K562 (cell line): ENCODE data around the gene LSM4. TPM values are rescaled to one million over a fixed set of nuclear protein-coding genes. Genes with fewer than 3 reads are reported as not detected.

ENCODE experiments used
- ATAC-seq: fragments of 200-7000 bp; cut with Tn5 transposase; 3 replicates; pipeline ENCODE4 v1.9.1; 2020; ENCODE audit warnings: moderate library complexity
- BruUV-seq: library from RNA; stranded (reverse); fragments of 400-500 nt; replicated peaks from 2 replicates; lab custom pipeline; 2021; lab: Mats Ljungman, UMichigan
- CTCF ChIA-PET: fragments of 300-600 bp; formaldehyde crosslinking; extraction: SDS; loops from one replicate; lab custom pipeline; 2021; ENCODE audit warnings: low intra/inter-chr PET ratio; lab: Yijun Ruan, JAX
- POLR2A ChIA-PET: fragments of 300-600, 350-650 bp; sonication (Branson Sonifier 250); formaldehyde crosslinking; extraction: SDS; loops from one replicate; lab custom pipeline; 2021; ENCODE audit warnings: antibody characterized with exemption, inconsistent platforms; lab: Yijun Ruan, JAX
- DNase-seq, 4 experiments: peaks; one replicate each; pipeline versions ENCODE4 v3.0.0 to v3.0.0-alpha.2; 2011 to 2018; ENCODE audit warnings: low spot score in 3 of 4, mixed read lengths in 3 of 4; ENCODE audit errors: extremely low read depth in 1 of 4
- FAIRE-seq: peaks from 2 replicates; lab custom pipeline; 2011; peaks lifted over from hg19 to GRCh38; lab: Jason Lieb, UNC
- H2AFZ ChIP-seq: 2 replicates; pipeline ENCODE4 v1.6.0; 2011; ENCODE audit warnings: low read depth, low read length, control low read depth, inconsistent platforms
- H3K27ac ChIP-seq: fragments of 200-600 bp; 3 replicates; pipeline ENCODE4 v1.8.0; 2011; ENCODE audit warnings: low read depth, mild to moderate bottlenecking, control low read depth, inconsistent platforms, low read length, moderate library complexity, mixed read lengths; ENCODE audit errors: extremely low read depth
- H3K27me3 ChIP-seq, 2 experiments: fragments of 300-600 bp in 1 of 2; 2 replicates in 1 of 2; 3 replicates in 1 of 2; pipeline versions ENCODE4 v1.6.0 to v1.8.0; 2011; ENCODE audit warnings: inconsistent platforms in 2 of 2, low read length in 2 of 2, mild to moderate bottlenecking in 1 of 2, mixed read lengths in 1 of 2, moderate library complexity in 1 of 2; ENCODE audit not compliant: control insufficient read depth in 2 of 2, insufficient read depth in 2 of 2
- H3K36me3 ChIP-seq: fragments of 300-600 bp; 3 replicates; pipeline ENCODE4 v1.8.0; 2011; ENCODE audit warnings: mild to moderate bottlenecking, low read length, inconsistent platforms; ENCODE audit not compliant: control insufficient read depth, insufficient read depth
- H3K4me1 ChIP-seq, 2 experiments: fragments of 200-600 bp in 1 of 2; replicated peaks in 1 of 2; 2 replicates in 1 of 2; 3 replicates in 1 of 2; pipeline versions ENCODE4 v1.5.1 to v1.8.0; 2011; ENCODE audit warnings: inconsistent platforms in 2 of 2, low read length in 2 of 2, mild to moderate bottlenecking in 1 of 2, mixed read lengths in 1 of 2, moderate library complexity in 1 of 2; ENCODE audit not compliant: control insufficient read depth in 2 of 2, insufficient read depth in 2 of 2
- H3K4me2 ChIP-seq: 2 replicates; pipeline ENCODE4 v1.6.1; 2011; ENCODE audit warnings: low read length, control low read depth, inconsistent platforms, mixed read lengths; ENCODE audit not compliant: insufficient read depth
- H3K4me3 ChIP-seq: fragments of 200-600 bp; sonication (generic), shearing (Covaris generic); 2 replicates; pipeline ENCODE4 v1.5.1; 2016; ENCODE audit warnings: control low read depth, inconsistent platforms
- H3K79me2 ChIP-seq: fragments of 200-600 bp; 3 replicates; pipeline ENCODE4 v1.8.0; 2011; ENCODE audit warnings: low read length, inconsistent platforms; ENCODE audit not compliant: control insufficient read depth, insufficient read depth
- H3K9ac ChIP-seq, 2 experiments: 2 replicates each; pipeline versions ENCODE4 v1.6.0 to v1.6.1; 2011; ENCODE audit warnings: low read depth in 2 of 2, low read length in 2 of 2, control low read depth in 1 of 2, inconsistent platforms in 1 of 2, mild to moderate bottlenecking in 1 of 2, mixed read lengths in 1 of 2; ENCODE audit not compliant: insufficient read depth in 1 of 2
- H3K9me1 ChIP-seq: one replicate; pipeline ENCODE4 v1.6.0; 2011; ENCODE audit warnings: inconsistent platforms, mild to moderate bottlenecking, low read length, moderate library complexity; ENCODE audit not compliant: control insufficient read depth, insufficient read depth
- H3K9me3 ChIP-seq: replicated peaks from 2 replicates; pipeline ENCODE4 v1.5.1; 2011; ENCODE audit warnings: low read depth, low read length, inconsistent platforms; ENCODE audit not compliant: control insufficient read depth, insufficient read depth
- H4K20me1 ChIP-seq: replicated peaks from 2 replicates; pipeline ENCODE4 v1.6.1; 2011; ENCODE audit warnings: low read length, inconsistent platforms, mixed read lengths; ENCODE audit not compliant: control insufficient read depth, insufficient read depth
- CCNT2 ChIP-seq: IDR thresholded peaks from 2 replicates; pipeline ENCODE4 v1.6.1; 2011; ENCODE audit warnings: borderline replicate concordance, low read depth, mild to moderate bottlenecking, moderate library complexity, mixed read lengths, low read length; ENCODE audit not compliant: insufficient read length; ENCODE audit errors: extremely low read depth
- FOXJ2 ChIP-seq: fragments of 200-800 bp; sonication (Bioruptor generic); IDR thresholded peaks from 2 replicates; pipeline ENCODE4 v1.6.1; 2016; ENCODE audit warnings: missing genetic modification characterization, missing compliant biosample characterization
- HDGF ChIP-seq: fragments of 450-650 bp; IDR thresholded peaks from 2 replicates; pipeline ENCODE4 v1.6.1; 2016
- HNRNPLL ChIP-seq: fragments of 200-400 bp; formaldehyde crosslinking; IDR thresholded peaks from 2 replicates; pipeline ENCODE4 v1.6.1; 2017; ENCODE audit warnings: low read length, low read depth, mild to moderate bottlenecking; ENCODE audit not compliant: poor library complexity, severe bottlenecking
- MAX ChIP-seq: sonication (generic); formaldehyde crosslinking; IDR thresholded peaks from 2 replicates; pipeline ENCODE4 v1.9.0; 2022; ENCODE audit warnings: mild to moderate bottlenecking, missing genetic modification reagents
- MED1 ChIP-seq: sonication (generic); formaldehyde crosslinking; IDR thresholded peaks from 2 replicates; pipeline ENCODE4 v1.8.1; 2023; ENCODE audit warnings: missing genetic modification reagents, borderline replicate concordance
- MTA1 ChIP-seq: fragments of 450-650 bp; IDR thresholded peaks from 2 replicates; pipeline ENCODE4 v1.6.1; 2017; ENCODE audit warnings: borderline replicate concordance
- NR2C1 ChIP-seq, 2 experiments: fragments of 450-650 bp; IDR thresholded peaks; 2 replicates each; pipeline ENCODE4 v1.6.1; 2017; ENCODE audit warnings: mild to moderate bottlenecking in 2 of 2, antibody characterized with exemption in 1 of 2, inconsistent platforms in 1 of 2, missing compliant biosample characterization in 1 of 2, missing genetic modification characterization in 1 of 2
- NUFIP1 ChIP-seq: fragments of 450-650 bp; IDR thresholded peaks from 2 replicates; pipeline ENCODE4 v1.6.1; 2018; ENCODE audit not compliant: partially characterized antibody
- POLR2AphosphoS5 ChIP-seq: IDR thresholded peaks from 2 replicates; pipeline ENCODE4 v1.6.1; 2011; ENCODE audit warnings: mild to moderate bottlenecking, low read depth, low read length, moderate library complexity; ENCODE audit not compliant: control insufficient read depth, insufficient read depth
- RBM34 ChIP-seq: fragments of 200-400 bp; formaldehyde crosslinking; IDR thresholded peaks from 2 replicates; pipeline ENCODE4 v1.6.1; 2018; ENCODE audit warnings: low read length, borderline replicate concordance; ENCODE audit not compliant: insufficient read depth
- TEAD1 ChIP-seq, 2 experiments: fragments of 450-650 bp in 1 of 2; sonication (generic) in 1 of 2; formaldehyde crosslinking; IDR thresholded peaks; 2 replicates each; pipeline versions ENCODE4 v1.4.0 to v1.8.0; 2020 to 2022; ENCODE audit warnings: mild to moderate bottlenecking in 2 of 2, missing genetic modification reagents in 1 of 2
- TOE1 ChIP-seq, 2 experiments: fragments of 450-650 bp in 1 of 2; sonication (generic) in 1 of 2; formaldehyde crosslinking in 1 of 2; IDR thresholded peaks; 2 replicates each; pipeline versions ENCODE4 v1.7.1 to v1.8.0; 2016 to 2022; ENCODE audit warnings: borderline replicate concordance in 2 of 2, mild to moderate bottlenecking in 2 of 2, antibody characterized with exemption in 1 of 2, inconsistent platforms in 1 of 2, low read depth in 1 of 2, missing genetic modification reagents in 1 of 2, moderate library complexity in 1 of 2
- TRIM24 ChIP-seq, 2 experiments: fragments of 450-650 bp; IDR thresholded peaks; 2 replicates each; pipeline ENCODE4 v1.6.1; 2016
- XRCC5 ChIP-seq: fragments of 200-400 bp; formaldehyde crosslinking; IDR thresholded peaks from 2 replicates; pipeline ENCODE4 v1.6.1; 2017; ENCODE audit warnings: low read depth, mild to moderate bottlenecking, low read length
- YY1 ChIP-seq, 3 experiments: IDR thresholded peaks; 2 replicates each; pipeline ENCODE4 v1.6.1; 2011; ENCODE audit warnings: low read length in 2 of 3, mild to moderate bottlenecking in 2 of 3, moderate library complexity in 2 of 3, borderline replicate concordance in 1 of 3, control low read depth in 1 of 3, low read depth in 1 of 3; ENCODE audit not compliant: insufficient read depth in 3 of 3, insufficient replicate concordance in 2 of 3, control insufficient read depth in 1 of 3, insufficient read length in 1 of 3; ENCODE audit errors: extremely low read depth in 1 of 3
- ZBTB7A ChIP-seq: IDR thresholded peaks from 2 replicates; pipeline ENCODE4 v1.6.1; 2011; ENCODE audit warnings: low read depth, mild to moderate bottlenecking, low read length, moderate library complexity, borderline replicate concordance; ENCODE audit not compliant: control insufficient read depth
- ZNF121 ChIP-seq: sonication (generic); formaldehyde crosslinking; conservative IDR thresholded peaks from 2 replicates; pipeline ENCODE4 v1.8.0; 2022; ENCODE audit warnings: missing genetic modification reagents
- ZNF133 ChIP-seq: fragments of 250-450 bp; sonication (Bioruptor Pico); IDR thresholded peaks from 2 replicates; pipeline ENCODE4 v1.4.0; 2020; ENCODE audit warnings: mild to moderate bottlenecking
- ZNF184 ChIP-seq: sonication (generic); formaldehyde crosslinking; IDR thresholded peaks from 2 replicates; pipeline ENCODE4 v1.5.0; 2020; ENCODE audit warnings: missing genetic modification reagents
- WGBS: fragments of 100-300 bp; shearing (Covaris generic); methylation state at CpG from one replicate; pipeline ENCODE4 v1.1.6; 2016; ENCODE audit warnings: low coverage, mixed read lengths; ENCODE audit not compliant: insufficient coverage; ENCODE audit errors: missing lambda C conversion rate; 5-methylcytosine and 5-hydroxymethylcytosine counted together
- in situ Hi-C: fragments of 300-500 bp; cut with MboI; formaldehyde crosslinking; loops from 4 replicates; pipeline ENCODE4 v1.15.0; 2018; ENCODE audit warnings: inconsistent platforms, mixed read lengths
- intact Hi-C: fragments of 100-400 bp; cut with micrococcal nuclease; formaldehyde crosslinking; loops from 2 replicates; pipeline ENCODE4 v1.14.2; 2022
- polyA plus RNA-seq, 8 experiments: library from polyadenylated mRNA; depleted of rRNA in 4 of 8; stranded (reverse) in 5 of 8; unstranded in 3 of 8; fragments of >200 nt; fragmentation: Nextera tagmentation in 2 of 8; fragmentation: Illumina TruSeq in 1 of 8; extraction: Ambion mirVana in 2 of 8; extraction: Trizol in 1 of 8; gene quantifications; 2 replicates each; pipeline versions ENCODE4 v1.2.1 to v1.2.3, GENCODE V29; 2011 to 2014; ENCODE audit warnings: inconsistent platforms in 1 of 8, missing spikeins in 1 of 8
- total RNA-seq, 7 experiments: library from RNA; depleted of rRNA in 6 of 7; stranded (reverse); fragments of >200 nt in 6 of 7; fragmentation: Illumina TruSeq in 2 of 7; extraction: Trizol in 2 of 7; gene quantifications; 2 replicates each; pipeline versions ENCODE4 v1.2.1 to v1.2.3, GENCODE V29; 2011 to 2021; ENCODE audit warnings: low replicate concordance in 1 of 7

The LSM4 gene
- total and polyA plus RNA-seq, 9 of the 15 experiments (the other 6 are each of a cell fraction or from before 2014, with no cell fraction given): 11.9 to 763 (median 202) TPM

DNA sequence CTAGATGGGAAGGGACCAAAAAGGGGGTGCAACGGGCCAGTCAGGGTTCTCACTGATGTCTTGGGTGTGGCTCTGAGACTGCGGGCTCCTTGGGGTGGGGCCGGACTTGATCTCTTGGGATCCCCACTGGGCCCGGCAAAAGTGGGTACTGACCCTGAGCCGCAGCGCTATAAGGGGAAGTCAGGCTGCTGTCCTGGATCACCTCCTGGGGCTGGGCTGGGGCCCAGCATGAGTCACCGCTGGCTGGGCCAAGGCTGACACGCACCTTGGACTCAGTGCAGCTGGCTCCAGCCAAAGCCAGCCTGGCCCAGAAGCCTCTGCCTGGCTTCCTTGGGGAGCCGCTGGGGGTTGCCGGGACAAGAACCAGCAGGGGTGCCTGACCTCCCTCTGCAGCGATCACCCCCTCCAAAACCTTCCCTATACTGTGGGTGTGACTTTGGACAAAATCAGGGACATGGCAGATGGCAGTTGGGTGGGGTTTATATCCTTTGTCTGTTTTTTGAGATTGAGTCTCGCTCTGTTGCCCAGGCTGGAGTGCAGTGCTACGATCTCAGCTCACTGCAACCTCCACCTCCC is 48.0 kb downstream of the LSM4 start (continued):
- TF ChIP-seq POLR2AphosphoS5 (peak; percentile 36; the same call in 1 of the 2 replicates), NUFIP1 (no peak), MAX (CRISPR knock-in tag) (peak; percentile 38; the same call in 1 of the 2 replicates), HDGF (no peak), ZNF121 (peak; percentile 90), YY1 (IDR thresholded peaks at IDR 0.05; ENCODE audit: borderline replicate concordance in 1 of 3, control insufficient read depth in 1 of 3, extremely low read depth in 1 of 3, insufficient read depth in 3 of 3, insufficient read length in 1 of 3, insufficient replicate concordance in 2 of 3, low read depth in 1 of 3, low read length in 2 of 3) (peak in 1 of 3 experiments; percentile 9), CCNT2 (peak; percentile 60), MTA1 (no peak), FOXJ2 (tag) (no peak)

GRCh38 chr19:18274219-18274780 is 48.6 kb downstream of the LSM4 start, which contains the start of gene IQCN:
Gene IQCN (minus strand): TSS chr19:18274452. CDS start chr19:18269478, 4,974 bp downstream.
- peak within 1 kb of the TSS; percentile 24; the same call in 2 of the 3 replicates for H3K27ac ChIP-seq
- in situ Hi-C loops (loop anchor here (5.0 kb wide), 1 partner anchor 133 kb away; no protein-coding TSS in a partner anchor), intact Hi-C loops (no loop called here)
- peaks cover 20 to 53% of the 10 kb centered on the region in 2 experiments for H3K4me1 ChIP-seq
- ChIA-PET POLR2A (interaction anchor here (0.5 to 8.5 kb wide), 23 partner anchors 10 to 1294 kb away, joined by 3 to 117 read pairs (median 5); partner anchors contain the start of genes GDF15, LSM4 and RAB3A), CTCF (no interaction called here)
- peak; percentile 2 for ATAC-seq
- H3K36me3 ChIP-seq: peaks cover 17% of the 10 kb centered on the region
- peak within 1 kb of the TSS in 1 of 2 experiments; percentile 54; a peak in 2 of 4 replicates for H3K9ac ChIP-seq
- peaks cover 15% of the 10 kb centered on the region for H4K20me1 ChIP-seq
- peak within 1 kb of the TSS; percentile 51; the same call in 1 of the 2 replicates for H3K4me2 ChIP-seq
- WGBS: 63% methylated on average over 4 of the region's 9 CpGs
- H3K9me3 ChIP-seq: no peaks in the 10 kb centered on the region
- BruUV-seq: no TSS peak
- DNase-seq: no peak
- no peak within 1 kb of the TSS for H3K4me3 ChIP-seq
- H3K27me3 ChIP-seq: no peaks in the 10 kb centered on the region
- H3K79me2 ChIP-seq: peaks cover 19% of the 10 kb centered on the region
- FAIRE-seq: no peak
- H3K9me1 ChIP-seq: peaks cover 15% of the 10 kb centered on the region
- H2AFZ ChIP-seq: no peak within 1 kb of the TSS
- TF ChIP-seq NR2C1 (IDR thresholded peaks at IDR 0.05) (peak; percentile 28; the same call in 1 of the 2 replicates), NR2C1 (tag; IDR thresholded peaks at IDR 0.05) (no peak), XRCC5 (0 out of 2 replicates have a peak, but pooled peaks have one; percentile 9), TEAD1 (CRISPR knock-in tag; IDR thresholded peaks at IDR 0.05) (peak in 1 of 2 experiments; percentile 88; a peak in 2 of 4 replicates), RBM34 (no peak), HNRNPLL (no peak), ZBTB7A (0 out of 2 replicates have a peak, but pooled peaks have one; percentile 5), ZNF133 (no peak), ZNF184 (CRISPR knock-in tag) (no peak), MED1 (CRISPR knock-in tag) (no peak), TOE1 (IDR thresholded peaks at IDR 0.05; ENCODE audit: borderline replicate concordance) (no peak), TOE1 (CRISPR knock-in tag; IDR thresholded peaks at IDR 0.05; ENCODE audit: borderline replicate concordance, low read depth) (no peak), TRIM24 (IDR thresholded peaks at IDR 0.05) (no peak)
